Measurements from ENCODE around the gene SPRED3.

SPRED3 gene

DNA sequence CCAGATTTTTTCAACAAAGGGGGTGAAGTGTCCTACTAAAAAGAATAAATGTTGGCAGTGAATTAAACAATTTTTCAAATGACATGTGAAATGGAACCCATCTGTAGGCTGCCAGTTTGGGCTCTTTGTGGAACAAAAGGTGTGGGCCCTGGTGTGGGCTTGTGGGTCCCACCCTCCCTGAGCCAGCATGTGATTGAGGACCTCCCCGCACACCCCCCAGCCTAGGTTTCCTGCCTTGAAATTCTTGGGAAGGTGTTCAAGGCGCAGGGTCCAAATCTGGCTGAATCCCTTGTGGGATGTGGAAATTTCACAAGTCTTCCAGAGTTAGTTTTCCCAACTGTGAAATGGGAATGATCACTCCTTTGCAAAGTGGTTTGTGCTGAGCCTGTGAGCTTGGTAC is 4.8 kb upstream of the SPRED3 start:
- no peak for DNase-seq
- Mint-ChIP-seq H3K27ac (no peak overlapping the region), H3K4me3 (no peak overlapping the region)

GRCh38 chr19:38384209-38385027 is 4.1 kb upstream of the SPRED3 start:
- peaks cover 40% of the 10 kb centered on the region for H3K4me1 Mint-ChIP-seq
- no peaks in the 10 kb centered on the region for H3K9me3 Mint-ChIP-seq
- ATAC-seq (no peak), DNase-seq (no peak)
- H3K27ac Mint-ChIP-seq, result peak overlapping the region in 1 of 2 donors; percentile 54
- H3K4me3 Mint-ChIP-seq, result no peak overlapping the region
- peaks cover 27% of the 10 kb centered on the region for H3K27me3 Mint-ChIP-seq

More for the DNA sequence above, 4.8 kb upstream of the SPRED3 start:
- Mint-ChIP-seq H3K4me1 (peaks cover 43% of the 10 kb centered on the region), H3K9me3 (no peaks in the 10 kb centered on the region), H3K27me3 (peaks cover 23% of the 10 kb centered on the region)
- ATAC-seq, result no peak

GRCh38 chr19:38385057-38385803 is 3.3 kb upstream of the SPRED3 start:
- H3K27ac Mint-ChIP-seq, result no peak overlapping the region
- H3K27me3 Mint-ChIP-seq, result peaks cover 35% of the 10 kb centered on the region
- no peak overlapping the region for H3K4me3 Mint-ChIP-seq
- no peak for DNase-seq
- H3K4me1 Mint-ChIP-seq, result peaks cover 37% of the 10 kb centered on the region
- ATAC-seq, result no peak
- no peaks in the 10 kb centered on the region for H3K9me3 Mint-ChIP-seq

DNA sequence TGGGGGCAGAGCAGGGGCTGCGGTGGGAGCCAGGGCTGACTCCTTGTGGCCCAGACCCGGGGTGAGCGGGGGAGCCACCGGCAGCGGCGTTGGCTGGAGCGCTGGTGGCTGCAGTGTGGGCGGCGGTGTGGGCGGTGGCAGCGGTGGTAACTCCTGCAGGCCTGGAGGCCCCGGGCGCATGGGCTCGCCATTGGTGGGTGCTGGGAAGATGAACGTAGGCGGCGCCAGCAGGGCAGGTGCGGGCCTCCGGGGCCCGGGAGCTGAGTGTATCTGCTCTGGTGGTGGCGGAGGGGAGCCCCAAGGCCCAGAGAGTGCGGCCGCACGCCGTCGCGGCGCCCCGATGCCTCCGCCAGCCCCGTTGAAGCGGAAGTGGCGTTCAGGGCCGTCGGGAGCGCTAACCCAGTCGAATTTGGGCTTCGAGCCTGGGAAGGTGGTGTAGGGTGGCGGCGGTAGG is 2.7 kb upstream of the SPRED3 start:
- DNase-seq (no peak), ATAC-seq (no peak)
- Mint-ChIP-seq H3K27me3 (peaks cover 41% of the 10 kb centered on the region), H3K4me1 (peaks cover 37% of the 10 kb centered on the region), H3K27ac (no peak overlapping the region), H3K9me3 (no peaks in the 10 kb centered on the region), H3K4me3 (peak overlapping the region in 1 of 2 donors; percentile 80)

DNA sequence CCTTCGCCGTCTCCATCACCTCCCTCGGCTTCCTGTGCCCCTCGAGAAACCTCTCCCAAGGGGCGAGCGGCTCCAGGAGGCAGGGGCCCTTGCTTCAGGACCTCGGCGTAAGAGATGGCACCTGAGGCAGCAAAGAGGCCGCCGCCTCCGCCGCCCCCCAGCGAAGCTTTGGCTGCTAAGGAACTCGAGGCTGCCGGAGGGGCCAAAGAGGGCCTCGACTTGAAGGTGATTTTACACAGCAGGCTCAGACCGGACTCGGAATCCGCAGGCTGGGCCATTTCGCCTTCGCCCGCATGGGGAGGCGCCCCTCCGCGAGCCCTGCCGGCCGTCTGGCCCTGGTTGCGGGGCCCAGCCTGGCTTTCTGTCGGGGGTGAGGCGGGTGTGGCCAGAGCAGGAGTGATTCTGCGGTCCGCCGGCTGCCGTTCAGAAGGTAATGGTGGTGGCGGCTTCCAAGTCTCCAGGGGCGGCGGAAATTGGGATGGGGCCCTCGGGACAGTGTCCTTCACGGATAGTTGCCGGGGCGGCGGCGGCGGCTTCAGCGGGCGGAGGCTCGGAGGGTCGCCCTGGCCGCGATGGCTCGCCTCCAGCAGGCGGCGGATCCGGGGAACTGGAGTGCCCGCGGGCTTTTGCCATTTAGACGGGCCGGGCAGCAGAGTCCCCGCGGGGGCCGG is 2.1 kb upstream of the SPRED3 start:
- DNase-seq, result no peak
- no peak for ATAC-seq
- Mint-ChIP-seq H3K27me3 (peaks cover 47% of the 10 kb centered on the region), H3K4me3 (peak overlapping the region in 1 of 2 donors; percentile 80), H3K27ac (no peak overlapping the region), H3K9me3 (no peaks in the 10 kb centered on the region), H3K4me1 (peaks cover 37% of the 10 kb centered on the region)

GRCh38 chr19:38386971-38387549 is 1.4 kb upstream of the SPRED3 start:
- ATAC-seq, result no peak
- Mint-ChIP-seq H3K27ac (peak overlapping the region in 1 of 2 donors; percentile 8), H3K9me3 (no peaks in the 10 kb centered on the region), H3K4me1 (peaks cover 37% of the 10 kb centered on the region), H3K27me3 (peaks cover 53% of the 10 kb centered on the region), H3K4me3 (peak overlapping the region; percentile 85 to 88)
- no peak for DNase-seq

- peaks cover 57% of the 10 kb centered on the region for H3K27me3 Mint-ChIP-seq
- no peaks in the 10 kb centered on the region for H3K9me3 Mint-ChIP-seq
- DNase-seq, result peak; percentile 84
- peaks cover 40% of the 10 kb centered on the region for H3K4me1 Mint-ChIP-seq
- H3K4me3 Mint-ChIP-seq, result peak within 1 kb of the TSS; percentile 85 to 88
- H3K27ac Mint-ChIP-seq, result peak within 1 kb of the TSS; percentile 37 to 75
- ATAC-seq, result peak; percentile 76
Observed at GRCh38 chr19:38387550-38388348, 748 bp upstream of the SPRED3 start, which contains the start of gene GGN. GGN (minus strand) TSS chr19:38388034; CDS start chr19:38387261, 773 bp downstream.

- DNase-seq (no peak), ATAC-seq (no peak)
Observed at GRCh38 chr19:38389101-38389925, 816 bp downstream of the SPRED3 start.

GRCh38 chr19:38389957-38390924 is 1.7 kb downstream of the SPRED3 start:
- ATAC-seq (no peak), DNase-seq (no peak)
- Mint-ChIP-seq H3K27ac (no peak overlapping the region), H3K9me3 (no peaks in the 10 kb centered on the region), H3K4me3 (no peak overlapping the region), H3K27me3 (peaks cover 61% of the 10 kb centered on the region), H3K4me1 (peaks cover 49% of the 10 kb centered on the region)

More at GRCh38 chr19:38389101-38389925, 816 bp downstream of the SPRED3 start:
- Mint-ChIP-seq H3K4me1 (peaks cover 49% of the 10 kb centered on the region), H3K4me3 (peak overlapping the region; percentile 61 to 66), H3K9me3 (no peaks in the 10 kb centered on the region), H3K27me3 (peaks cover 68% of the 10 kb centered on the region), H3K27ac (no peak overlapping the region)

GRCh38 chr19:38391911-38392464 is 3.5 kb downstream of the SPRED3 start:
- H3K4me1 Mint-ChIP-seq, result peaks cover 43% of the 10 kb centered on the region
- H3K9me3 Mint-ChIP-seq, result no peaks in the 10 kb centered on the region
- no peak overlapping the region for H3K27ac Mint-ChIP-seq
- DNase-seq, result no peak
- ATAC-seq, result no peak
- peaks cover 60% of the 10 kb centered on the region for H3K27me3 Mint-ChIP-seq
- no peak overlapping the region for H3K4me3 Mint-ChIP-seq

GRCh38 chr19:38392707-38393308 is 4.3 kb downstream of the SPRED3 start:
- Mint-ChIP-seq H3K27me3 (peaks cover 51% of the 10 kb centered on the region), H3K4me3 (no peak overlapping the region), H3K27ac (no peak overlapping the region), H3K4me1 (peaks cover 36% of the 10 kb centered on the region), H3K9me3 (no peaks in the 10 kb centered on the region)
- no peak for DNase-seq
- ATAC-seq, result no peak

GRCh38 chr19:38394488-38394887 is 6.0 kb downstream of the SPRED3 start:
- peak overlapping the region; percentile 49 to 50 for H3K27ac Mint-ChIP-seq
- peaks cover 47% of the 10 kb centered on the region for H3K27me3 Mint-ChIP-seq
- H3K4me3 Mint-ChIP-seq, result peak overlapping the region; percentile 87 to 88

More at GRCh38 chr19:38394488-38394887, 6.0 kb downstream of the SPRED3 start:
- DNase-seq, result peak; percentile 79 to 89
- peaks cover 30% of the 10 kb centered on the region for H3K4me1 Mint-ChIP-seq
- peak; percentile 87 for ATAC-seq
- H3K9me3 Mint-ChIP-seq, result no peaks in the 10 kb centered on the region

Data from stimulated activated naive CD8-positive, alpha-beta T cell treated with anti-CD3 and anti-CD28 coated beads, Interleukin-15, amount 100 ng/mL, for 72 hours (primary cell).